ENCODE data around the gene MPZL1.

Gene MPZL1

GRCh38 chr1:167776151-167776550 is 54.4 kb downstream of the MPZL1 start:
- no peak for DNase-seq (ENCODE audit: low read depth in 1 of 2, low spot score in 1 of 2)

DNA sequence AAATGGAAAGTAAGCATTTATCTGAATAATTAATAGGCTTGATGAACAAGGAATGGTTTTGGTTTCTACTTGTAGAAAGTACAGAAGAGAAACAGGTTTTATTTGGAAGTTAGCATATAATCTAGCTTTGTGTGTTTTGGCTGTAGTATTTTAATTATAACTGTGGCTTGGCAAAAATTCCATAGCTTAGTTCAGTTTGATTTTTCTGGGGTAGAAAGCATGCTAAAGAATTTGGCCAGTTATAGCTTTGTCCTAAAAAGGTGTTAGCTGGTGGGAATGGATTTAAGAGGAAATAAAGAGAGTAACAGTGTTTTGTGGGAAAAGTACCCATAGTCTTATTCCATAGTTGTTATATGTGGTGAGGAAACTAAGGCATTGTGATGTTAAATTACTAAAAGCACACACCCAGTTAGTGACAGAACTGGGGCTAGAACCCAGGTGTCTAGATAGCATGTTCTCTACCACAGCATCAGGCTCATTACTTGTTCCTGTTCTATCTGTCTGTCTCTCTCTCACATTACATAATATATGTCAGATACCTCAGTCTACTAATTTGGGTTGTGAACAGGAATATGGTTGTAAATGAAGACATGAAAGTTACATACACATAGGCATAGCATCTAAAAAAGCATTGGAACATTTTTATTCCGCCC is 55.0 kb downstream of the MPZL1 start:
- DNase-seq (ENCODE audit: low read depth in 1 of 2, low spot score in 1 of 2): no peak

- no peak for DNase-seq (ENCODE audit: low read depth in 1 of 2, low spot score in 1 of 2)
These were observed 55.5 kb downstream of the MPZL1 start for GRCh38 chr1:167777269-167777650.

DNA sequence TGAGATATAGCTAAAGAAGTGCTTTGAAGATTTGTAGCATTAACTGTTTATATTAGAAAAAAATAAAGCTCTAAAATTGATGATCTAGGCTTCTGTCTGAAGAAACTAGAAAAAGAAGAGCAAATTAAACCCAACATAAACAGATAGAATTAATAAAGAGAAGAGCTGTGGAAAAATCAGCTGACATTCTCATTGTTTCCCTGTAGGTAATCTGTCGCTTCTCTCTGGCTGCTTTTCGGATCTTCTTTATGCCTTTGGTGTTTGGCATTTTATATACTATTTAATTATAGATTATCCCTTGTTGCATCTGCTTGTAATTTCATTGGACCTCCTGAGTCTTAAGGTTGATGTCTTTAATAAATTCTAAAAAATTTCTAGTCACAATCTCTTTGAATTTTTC is 59.8 kb downstream of the MPZL1 start:
- no peak for DNase-seq (ENCODE audit: low read depth in 1 of 2, low spot score in 1 of 2)

- no peak for DNase-seq (ENCODE audit: low read depth in 1 of 2, low spot score in 1 of 2)
These were observed 61.2 kb downstream of the MPZL1 start for GRCh38 chr1:167782946-167783345.

DNA sequence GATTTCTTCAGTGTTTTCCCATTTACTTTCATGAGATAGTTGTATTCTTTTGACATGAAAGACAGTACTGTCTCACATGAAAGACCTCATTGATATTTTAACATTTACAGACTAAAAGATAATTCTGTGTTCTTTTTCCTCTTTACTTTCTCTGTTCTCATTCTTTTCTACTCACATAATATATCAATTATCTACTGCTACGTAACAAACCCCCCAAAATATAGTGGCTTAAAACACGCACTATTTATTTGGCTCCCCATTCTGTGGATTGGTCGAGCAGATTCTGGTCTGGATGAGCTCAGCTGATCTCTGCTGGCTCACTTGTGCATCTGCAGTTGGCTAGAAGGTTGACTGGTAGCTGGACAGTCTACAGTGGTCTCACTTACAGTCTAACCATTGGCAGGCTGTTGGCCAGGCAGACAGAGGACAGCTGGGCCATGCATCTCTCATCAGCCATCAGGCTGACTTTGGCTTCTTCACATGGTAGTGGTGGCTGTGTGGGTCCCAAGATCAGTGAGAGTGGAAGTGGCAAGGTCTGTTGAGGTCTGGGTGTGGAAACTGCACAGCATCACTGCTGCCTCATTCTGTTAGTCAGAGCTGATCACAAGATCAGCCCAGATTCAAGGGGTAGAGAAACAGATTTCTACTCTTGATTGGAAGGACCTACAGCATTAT is 63.2 kb downstream of the MPZL1 start:
- no peak for DNase-seq (ENCODE audit: low read depth in 1 of 2, low spot score in 1 of 2)

- DNase-seq (ENCODE audit: low read depth in 1 of 2, low spot score in 1 of 2): no peak
These were observed 64.7 kb downstream of the MPZL1 start for GRCh38 chr1:167786502-167786901.

- no peak for DNase-seq (ENCODE audit: low read depth in 1 of 2, low spot score in 1 of 2)
These were observed 67.7 kb downstream of the MPZL1 start for GRCh38 chr1:167789501-167789900.

DNA sequence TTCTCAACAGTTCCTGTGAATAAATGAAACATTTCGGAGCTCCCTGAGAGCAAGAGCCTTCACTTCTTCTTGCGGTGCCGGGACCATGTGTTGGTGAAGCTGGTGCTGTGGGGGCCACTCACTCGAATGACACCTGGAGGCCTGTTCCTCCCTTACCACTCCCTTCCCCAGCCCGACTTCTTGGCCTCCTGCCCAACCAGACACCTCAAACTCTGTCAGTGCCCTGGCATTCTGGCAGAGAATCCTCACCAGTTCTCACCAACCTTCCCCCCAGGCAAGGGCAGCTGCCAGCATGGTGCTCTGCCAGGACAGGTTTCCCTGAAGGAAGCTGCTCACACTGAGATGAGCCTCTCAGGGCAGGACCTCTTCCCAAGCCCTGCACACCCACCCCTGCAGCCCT is 68.3 kb downstream of the MPZL1 start:
- DNase-seq (ENCODE audit: low read depth in 1 of 2, low spot score in 1 of 2): no peak

- DNase-seq (ENCODE audit: low read depth in 1 of 2, low spot score in 1 of 2): no peak
These were observed 69.8 kb downstream of the MPZL1 start for GRCh38 chr1:167791281-167792187.

DNA sequence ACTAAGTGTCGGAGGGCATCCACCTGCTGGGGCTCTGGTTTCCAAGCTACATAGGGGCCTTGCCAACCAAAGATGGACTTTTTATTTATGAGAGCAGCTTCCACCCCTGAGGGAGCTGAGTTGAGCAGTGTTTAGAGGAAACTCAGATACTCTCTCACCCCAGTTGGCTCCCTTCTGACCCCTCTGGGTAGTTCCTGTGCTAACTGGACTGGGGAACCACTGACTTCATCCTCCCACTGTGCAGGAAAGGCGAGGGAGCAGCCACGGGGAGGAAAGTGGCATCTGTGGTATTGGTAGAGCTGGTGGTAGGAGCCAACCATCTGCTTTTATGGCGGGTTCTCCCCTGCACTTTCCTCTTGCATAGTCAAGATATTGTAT is 70.4 kb downstream of the MPZL1 start:
- no peak for DNase-seq (ENCODE audit: low read depth in 1 of 2, low spot score in 1 of 2)

- no peak for DNase-seq (ENCODE audit: low read depth in 1 of 2, low spot score in 1 of 2)
These were observed 72.3 kb downstream of the MPZL1 start for GRCh38 chr1:167794043-167794442.

DNA sequence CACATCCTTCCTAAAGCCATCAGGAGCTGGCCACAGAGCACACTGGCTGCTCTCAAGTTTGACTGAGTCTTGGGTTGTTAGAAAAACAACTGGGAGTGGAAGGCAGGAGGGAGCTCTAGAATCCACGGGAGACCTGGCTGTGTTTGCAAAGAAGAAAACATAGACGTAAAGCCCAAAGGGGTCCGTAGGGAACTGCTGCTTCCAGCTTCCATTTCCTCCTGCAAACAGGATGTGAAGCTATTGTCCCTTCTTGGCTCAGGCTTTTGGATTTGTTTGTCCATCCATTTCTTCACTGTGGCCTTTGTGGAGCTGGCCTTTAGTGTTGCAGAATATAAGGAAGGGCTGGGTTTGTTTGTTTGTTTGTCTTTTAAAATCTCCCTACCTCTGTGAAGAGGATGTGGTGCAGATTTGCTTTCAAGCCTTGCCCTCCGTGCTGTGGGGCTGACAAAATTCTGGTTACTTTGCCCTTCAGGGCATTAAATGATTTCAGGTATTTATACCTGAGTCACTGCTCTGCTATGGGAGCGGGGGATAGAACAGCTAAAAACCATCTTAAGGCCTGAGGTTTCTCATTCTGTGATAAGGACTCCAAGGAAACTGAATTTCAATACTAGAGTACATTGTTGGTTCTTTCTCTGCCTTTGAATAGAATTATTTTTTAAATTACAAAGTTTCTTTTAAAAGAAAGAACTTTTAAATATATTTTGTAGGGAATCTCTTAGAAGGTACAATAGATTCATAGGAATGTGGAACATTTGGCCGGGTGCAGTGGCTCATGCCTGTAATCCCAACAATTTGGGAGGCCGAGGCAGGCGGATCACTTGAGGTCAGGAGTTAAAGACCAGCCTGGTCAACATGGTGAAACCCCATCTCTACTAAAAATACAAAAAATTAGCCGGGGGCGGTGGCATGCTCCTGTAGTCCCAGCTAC is 74.3 kb downstream of the MPZL1 start:
- no peak for DNase-seq (ENCODE audit: low read depth in 1 of 2, low spot score in 1 of 2)

GRCh38 chr1:167797015-167797414 is 75.2 kb downstream of the MPZL1 start:
- DNase-seq (ENCODE audit: low read depth in 1 of 2, low spot score in 1 of 2): no peak

GRCh38 chr1:167798952-167799351 is 77.2 kb downstream of the MPZL1 start:
- no peak for DNase-seq (ENCODE audit: low read depth in 1 of 2, low spot score in 1 of 2)

- DNase-seq (ENCODE audit: low read depth in 1 of 2, low spot score in 1 of 2): no peak
These were observed 78.0 kb downstream of the MPZL1 start for GRCh38 chr1:167799747-167800146.

- DNase-seq (ENCODE audit: low read depth in 1 of 2, low spot score in 1 of 2): no peak
These were observed 78.5 kb downstream of the MPZL1 start for GRCh38 chr1:167800251-167800650.

DNA sequence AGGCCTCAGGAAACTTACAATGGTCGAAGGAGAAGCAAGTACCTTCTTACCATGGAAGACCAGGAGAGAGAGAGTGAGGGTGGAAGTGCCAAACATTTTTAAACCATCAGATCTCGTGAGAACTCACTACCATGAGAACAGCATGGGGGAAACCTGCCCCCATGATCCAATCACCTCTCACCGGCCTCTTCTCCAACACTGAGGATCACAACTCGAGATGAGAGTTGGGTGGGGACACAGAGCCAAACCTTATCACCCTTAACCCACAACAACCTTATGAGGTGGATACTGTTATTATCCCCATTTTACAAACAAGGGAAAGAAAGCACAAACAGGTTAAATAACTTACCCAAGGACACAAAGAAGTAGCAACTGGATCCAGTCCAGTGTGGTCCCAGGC is 80.5 kb downstream of the MPZL1 start:
- DNase-seq (ENCODE audit: low read depth in 1 of 2, low spot score in 1 of 2): no peak

GRCh38 chr1:167803358-167804207 is 81.8 kb downstream of the MPZL1 start:
- peak; percentile 66 to 73 for DNase-seq (ENCODE audit: low read depth in 1 of 2, low spot score in 1 of 2)

DNA sequence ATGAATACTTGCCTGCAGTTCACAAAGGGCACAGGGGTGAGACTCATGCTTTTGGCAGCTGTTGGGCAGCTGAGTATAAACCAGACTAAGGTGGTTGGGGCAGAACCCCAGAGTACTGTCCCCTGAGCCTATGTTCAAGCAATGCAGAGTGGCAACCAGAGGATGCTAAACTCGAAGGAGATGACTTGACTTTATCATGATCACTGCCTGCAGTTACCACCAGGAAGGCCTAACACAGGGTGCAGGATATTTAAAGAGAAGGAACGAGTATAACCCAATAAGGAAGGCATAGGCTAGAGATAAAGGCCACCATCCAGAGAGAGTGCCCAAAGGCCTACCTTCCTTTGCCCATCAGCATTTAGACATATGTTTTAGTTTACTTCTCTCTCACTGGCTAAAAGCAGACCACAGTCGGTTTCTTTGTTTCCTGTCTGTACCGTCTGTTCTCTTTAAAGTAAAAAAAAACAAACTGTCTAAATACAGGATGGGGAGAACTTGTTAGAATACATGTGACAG is 83.3 kb downstream of the MPZL1 start:
- no peak for DNase-seq (ENCODE audit: low read depth in 1 of 2, low spot score in 1 of 2)

Measured in stimulated activated CD4-positive, alpha-beta T cell treated with anti-CD3 and anti-CD28 coated beads, Interleukin-15, amount 100 ng/mL, for 1 hour (primary cell).